ENCODE data around the gene CRHR2.

DNA sequence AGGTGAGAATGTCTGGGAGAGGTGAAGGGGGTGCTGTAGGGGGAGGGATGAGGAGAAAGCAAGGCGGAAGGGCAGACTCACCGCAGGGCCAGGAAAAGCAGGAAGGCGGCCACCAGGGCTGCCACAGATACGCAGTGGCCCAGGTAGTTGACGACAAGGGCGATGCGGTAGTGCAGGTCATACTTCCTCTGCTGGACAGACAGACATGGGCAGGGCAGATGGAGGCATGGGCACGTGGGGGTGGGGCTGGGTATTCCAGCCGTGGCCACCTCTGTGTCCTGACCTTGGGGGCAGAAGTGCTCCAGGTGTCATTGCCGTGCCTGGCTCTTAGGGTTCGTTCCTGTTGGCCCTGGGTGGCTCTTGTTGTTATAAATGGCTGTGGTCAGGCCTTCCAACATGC lies 16.8 kb downstream of the CRHR2 start:
- TF ChIP-seq, protein P1, sequence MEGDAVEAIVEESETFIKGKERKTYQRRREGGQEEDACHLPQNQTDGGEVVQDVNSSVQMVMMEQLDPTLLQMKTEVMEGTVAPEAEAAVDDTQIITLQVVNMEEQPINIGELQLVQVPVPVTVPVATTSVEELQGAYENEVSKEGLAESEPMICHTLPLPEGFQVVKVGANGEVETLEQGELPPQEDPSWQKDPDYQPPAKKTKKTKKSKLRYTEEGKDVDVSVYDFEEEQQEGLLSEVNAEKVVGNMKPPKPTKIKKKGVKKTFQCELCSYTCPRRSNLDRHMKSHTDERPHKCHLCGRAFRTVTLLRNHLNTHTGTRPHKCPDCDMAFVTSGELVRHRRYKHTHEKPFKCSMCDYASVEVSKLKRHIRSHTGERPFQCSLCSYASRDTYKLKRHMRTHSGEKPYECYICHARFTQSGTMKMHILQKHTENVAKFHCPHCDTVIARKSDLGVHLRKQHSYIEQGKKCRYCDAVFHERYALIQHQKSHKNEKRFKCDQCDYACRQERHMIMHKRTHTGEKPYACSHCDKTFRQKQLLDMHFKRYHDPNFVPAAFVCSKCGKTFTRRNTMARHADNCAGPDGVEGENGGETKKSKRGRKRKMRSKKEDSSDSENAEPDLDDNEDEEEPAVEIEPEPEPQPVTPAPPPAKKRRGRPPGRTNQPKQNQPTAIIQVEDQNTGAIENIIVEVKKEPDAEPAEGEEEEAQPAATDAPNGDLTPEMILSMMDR (IDR thresholded peaks at IDR 0.05; ENCODE audit: poor library complexity, severe bottlenecking): no peak
- TF ChIP-seq EP300 (conservative IDR thresholded peaks at IDR 0.05; ENCODE audit: poor library complexity, severe bottlenecking): no peak
- TF ChIP-seq TAF1 (IDR thresholded peaks at IDR 0.05; ENCODE audit: low read depth): no peak
- TF ChIP-seq EZH2 (IDR thresholded peaks at IDR 0.05; ENCODE audit: borderline replicate concordance, insufficient read depth, low read length, poor library complexity, severe bottlenecking): no peak
- no peak for TF ChIP-seq POLR2AphosphoS5 (IDR thresholded peaks at IDR 0.05)
- TF ChIP-seq, protein P2, sequence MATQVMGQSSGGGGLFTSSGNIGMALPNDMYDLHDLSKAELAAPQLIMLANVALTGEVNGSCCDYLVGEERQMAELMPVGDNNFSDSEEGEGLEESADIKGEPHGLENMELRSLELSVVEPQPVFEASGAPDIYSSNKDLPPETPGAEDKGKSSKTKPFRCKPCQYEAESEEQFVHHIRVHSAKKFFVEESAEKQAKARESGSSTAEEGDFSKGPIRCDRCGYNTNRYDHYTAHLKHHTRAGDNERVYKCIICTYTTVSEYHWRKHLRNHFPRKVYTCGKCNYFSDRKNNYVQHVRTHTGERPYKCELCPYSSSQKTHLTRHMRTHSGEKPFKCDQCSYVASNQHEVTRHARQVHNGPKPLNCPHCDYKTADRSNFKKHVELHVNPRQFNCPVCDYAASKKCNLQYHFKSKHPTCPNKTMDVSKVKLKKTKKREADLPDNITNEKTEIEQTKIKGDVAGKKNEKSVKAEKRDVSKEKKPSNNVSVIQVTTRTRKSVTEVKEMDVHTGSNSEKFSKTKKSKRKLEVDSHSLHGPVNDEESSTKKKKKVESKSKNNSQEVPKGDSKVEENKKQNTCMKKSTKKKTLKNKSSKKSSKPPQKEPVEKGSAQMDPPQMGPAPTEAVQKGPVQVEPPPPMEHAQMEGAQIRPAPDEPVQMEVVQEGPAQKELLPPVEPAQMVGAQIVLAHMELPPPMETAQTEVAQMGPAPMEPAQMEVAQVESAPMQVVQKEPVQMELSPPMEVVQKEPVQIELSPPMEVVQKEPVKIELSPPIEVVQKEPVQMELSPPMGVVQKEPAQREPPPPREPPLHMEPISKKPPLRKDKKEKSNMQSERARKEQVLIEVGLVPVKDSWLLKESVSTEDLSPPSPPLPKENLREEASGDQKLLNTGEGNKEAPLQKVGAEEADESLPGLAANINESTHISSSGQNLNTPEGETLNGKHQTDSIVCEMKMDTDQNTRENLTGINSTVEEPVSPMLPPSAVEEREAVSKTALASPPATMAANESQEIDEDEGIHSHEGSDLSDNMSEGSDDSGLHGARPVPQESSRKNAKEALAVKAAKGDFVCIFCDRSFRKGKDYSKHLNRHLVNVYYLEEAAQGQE (IDR thresholded peaks at IDR 0.05; ENCODE audit: borderline replicate concordance): no peak
- no peak for TF ChIP-seq MXI1 (conservative IDR thresholded peaks at IDR 0.05; ENCODE audit: poor library complexity, severe bottlenecking)

Measured in neural cell (in vitro differentiated cells).